H1 (cell line): Measurements from ENCODE around the gene PDLIM4. TPM values are rescaled to one million over a fixed set of nuclear protein-coding genes. Genes with fewer than 3 reads are reported as not detected.

Experiments used
- CTCF ChIA-PET: fragments of 300-600 bp; sonication (Branson Sonifier 250); formaldehyde crosslinking; loops from one replicate; lab custom pipeline; 2021; ENCODE audit not compliant: partially characterized antibody; lab: Charles Lee
- POLR2A ChIA-PET: fragments of 300-600 bp; sonication (Branson Sonifier 250); formaldehyde crosslinking; loops from one replicate; lab custom pipeline; 2021; ENCODE audit warnings: inconsistent platforms; ENCODE audit not compliant: partially characterized antibody; lab: Charles Lee
- DNase-seq, 2 experiments: peaks; one replicate each; pipeline versions ENCODE4 v3.0.0 to v3.0.0-alpha.2; 2010 to 2022; ENCODE audit warnings: low spot score in 2 of 2, low read depth in 1 of 2, mixed read lengths in 1 of 2
- FAIRE-seq: peaks from 2 replicates; lab custom pipeline; 2011; peaks lifted over from hg19 to GRCh38; lab: Jason Lieb, UNC
- H2AFZ ChIP-seq: 2 replicates; pipeline ENCODE4 v1.8.1; 2012; ENCODE audit warnings: low read length, inconsistent platforms
- H2AK5ac ChIP-seq: 2 replicates; pipeline ENCODE4 v1.6.1; 2013; ENCODE audit warnings: low read depth, low read length
- H2BK120ac ChIP-seq: replicated peaks from 2 replicates; pipeline ENCODE3; 2013; ENCODE audit warnings: low read depth, low read length, inconsistent platforms
- H2BK12ac ChIP-seq: 2 replicates; pipeline ENCODE4 v1.6.1; 2013; ENCODE audit warnings: low read depth, low read length
- H2BK15ac ChIP-seq: 2 replicates; pipeline ENCODE4 v1.6.1; 2013; ENCODE audit warnings: low read length
- H2BK20ac ChIP-seq: 2 replicates; pipeline ENCODE4 v1.6.1; 2013; ENCODE audit warnings: low read length
- H2BK5ac ChIP-seq: 2 replicates; pipeline ENCODE4 v1.6.1; 2013; ENCODE audit warnings: low read depth, low read length
- H3K14ac ChIP-seq: 2 replicates; pipeline ENCODE4 v1.6.1; 2013; ENCODE audit warnings: inconsistent platforms; ENCODE audit not compliant: insufficient read length
- H3K18ac ChIP-seq: 2 replicates; pipeline ENCODE4 v1.6.1; 2013; ENCODE audit warnings: low read length; ENCODE audit errors: extremely low read depth
- H3K23ac ChIP-seq: 2 replicates; pipeline ENCODE4 v1.6.1; 2013; ENCODE audit warnings: inconsistent platforms; ENCODE audit not compliant: insufficient read length
- H3K23me2 ChIP-seq: 2 replicates; pipeline ENCODE4 v1.6.1; 2013; ENCODE audit warnings: low read depth, low read length
- H3K27ac ChIP-seq: 2 replicates; pipeline ENCODE4 v1.6.1; 2011; ENCODE audit warnings: low read depth, low read length, inconsistent platforms
- H3K27me3 ChIP-seq, 4 experiments: replicated peaks in 1 of 4; 1 replicate in 1 of 4; 2 replicates in 3 of 4; pipeline versions ENCODE4 v1.6.1 to v1.8.1; 2011 to 2013; ENCODE audit warnings: low read length in 3 of 4, mild to moderate bottlenecking in 3 of 4, inconsistent platforms in 2 of 4, mixed read lengths in 2 of 4, moderate library complexity in 1 of 4; ENCODE audit not compliant: control insufficient read depth in 3 of 4, insufficient read depth in 3 of 4; ENCODE audit errors: extremely low read depth in 1 of 4
- H3K36me3 ChIP-seq, 4 experiments: 2 replicates each; pipeline versions ENCODE4 v1.6.1 to v1.8.1; 2011 to 2013; ENCODE audit warnings: mild to moderate bottlenecking in 4 of 4, low read length in 3 of 4, moderate library complexity in 2 of 4, control low read depth in 1 of 4, inconsistent platforms in 1 of 4; ENCODE audit not compliant: insufficient read depth in 4 of 4, control insufficient read depth in 2 of 4
- H3K4ac ChIP-seq: replicated peaks from 2 replicates; pipeline ENCODE3; 2013; ENCODE audit warnings: low read length, low read depth, mixed read lengths, inconsistent platforms; ENCODE audit not compliant: insufficient read length
- H3K4me1 ChIP-seq, 4 experiments: replicated peaks in 1 of 4; 1 replicate in 1 of 4; 2 replicates in 3 of 4; pipeline versions ENCODE4 v1.6.1 to v1.8.1; 2011 to 2013; ENCODE audit warnings: low read length in 3 of 4, inconsistent platforms in 2 of 4, mixed read lengths in 1 of 4; ENCODE audit not compliant: insufficient read depth in 4 of 4, control insufficient read depth in 3 of 4
- H3K4me2 ChIP-seq, 2 experiments: 2 replicates each; pipeline versions ENCODE4 v1.6.1 to v1.8.1; 2011 to 2013; ENCODE audit warnings: low read depth in 2 of 2, low read length in 2 of 2, control low read depth in 1 of 2, inconsistent platforms in 1 of 2, mild to moderate bottlenecking in 1 of 2; ENCODE audit not compliant: insufficient read depth in 1 of 2
- H3K4me3 ChIP-seq, 4 experiments: fragments of 200-600, 300-600 bp in 1 of 4; sonication (generic), shearing (Covaris generic), sonication (Bioruptor Twin) in 1 of 4; 2 replicates each; pipeline versions ENCODE4 v1.5.1 to v1.8.1; 2011 to 2016; ENCODE audit warnings: low read length in 4 of 4, low read depth in 3 of 4, control low read depth in 2 of 4, inconsistent platforms in 2 of 4, mild to moderate bottlenecking in 2 of 4, mixed read lengths in 1 of 4, moderate library complexity in 1 of 4; ENCODE audit not compliant: insufficient read depth in 2 of 4; ENCODE audit errors: extremely low read depth in 1 of 4
- H3K56ac ChIP-seq: replicated peaks from 2 replicates; pipeline ENCODE3; 2013; ENCODE audit warnings: low read depth, mild to moderate bottlenecking, mixed read lengths, low read length, inconsistent platforms; ENCODE audit not compliant: insufficient read length
- H3K79me1 ChIP-seq: 2 replicates; pipeline ENCODE4 v1.6.1; 2013; ENCODE audit warnings: low read depth, low read length, control low read depth
- H3K79me2 ChIP-seq, 2 experiments: 2 replicates each; pipeline versions ENCODE4 v1.6.1 to v1.8.1; 2012 to 2013; ENCODE audit warnings: low read length in 2 of 2, mild to moderate bottlenecking in 2 of 2, inconsistent platforms in 1 of 2; ENCODE audit not compliant: insufficient read depth in 2 of 2, control insufficient read depth in 1 of 2
- H3K9ac ChIP-seq, 4 experiments: replicated peaks in 1 of 4; 1 replicate in 1 of 4; 2 replicates in 3 of 4; pipeline versions ENCODE4 v1.6.1 to v1.8.1; 2011 to 2013; ENCODE audit warnings: low read depth in 3 of 4, low read length in 3 of 4, control low read depth in 2 of 4, mild to moderate bottlenecking in 2 of 4, moderate library complexity in 2 of 4, inconsistent platforms in 1 of 4; ENCODE audit errors: extremely low read depth in 1 of 4
- H3K9me3 ChIP-seq, 2 experiments: 2 replicates each; pipeline versions ENCODE4 v1.6.1 to v1.8.1; 2012 to 2013; ENCODE audit warnings: mild to moderate bottlenecking in 2 of 2, moderate library complexity in 2 of 2, control low read depth in 1 of 2, inconsistent platforms in 1 of 2, low read depth in 1 of 2, low read length in 1 of 2, mixed read lengths in 1 of 2; ENCODE audit not compliant: insufficient read depth in 2 of 2
- H4K20me1 ChIP-seq, 2 experiments: replicated peaks in 1 of 2; 2 replicates each; pipeline versions ENCODE3 to v1.8.1; 2011 to 2013; ENCODE audit warnings: inconsistent platforms in 2 of 2, low read length in 2 of 2, mild to moderate bottlenecking in 1 of 2; ENCODE audit not compliant: insufficient read depth in 2 of 2, control insufficient read depth in 1 of 2
- H4K5ac ChIP-seq: 2 replicates; pipeline ENCODE4 v1.6.1; 2013; ENCODE audit warnings: low read length, low read depth, mixed read lengths, inconsistent platforms; ENCODE audit not compliant: insufficient read length
- H4K8ac ChIP-seq: 2 replicates; pipeline ENCODE4 v1.8.0; 2013; ENCODE audit warnings: mild to moderate bottlenecking, moderate library complexity, low read length, inconsistent platforms; ENCODE audit not compliant: insufficient read depth; ENCODE audit errors: extremely low read depth
- H4K91ac ChIP-seq: replicated peaks from 2 replicates; pipeline ENCODE3; 2013; ENCODE audit warnings: low read length, mixed read lengths, inconsistent platforms; ENCODE audit not compliant: insufficient read length
- ATF3 ChIP-seq: IDR thresholded peaks from 2 replicates; pipeline ENCODE4 v1.6.1; 2011; ENCODE audit warnings: low read depth, mild to moderate bottlenecking, low read length; ENCODE audit not compliant: insufficient read depth
- E2F6 ChIP-seq: IDR thresholded peaks from 2 replicates; pipeline ENCODE4 v1.6.1; 2012; ENCODE audit warnings: inconsistent platforms
- GTF2F1 ChIP-seq: IDR thresholded peaks from 2 replicates; pipeline ENCODE4 v1.6.1; 2012; ENCODE audit warnings: low read depth, low read length, improper control_type of control experiment, borderline replicate concordance
- HDAC2 ChIP-seq, 2 experiments: fragments of 300-600 bp in 1 of 2; sonication (generic) in 1 of 2; IDR thresholded peaks; 2 replicates each; pipeline ENCODE4 v1.6.1; 2011 to 2012; ENCODE audit warnings: low read depth in 2 of 2, low read length in 2 of 2, mild to moderate bottlenecking in 2 of 2, moderate library complexity in 2 of 2, borderline replicate concordance in 1 of 2, inconsistent platforms in 1 of 2
- NANOG ChIP-seq: IDR thresholded peaks from 2 replicates; pipeline ENCODE4 v1.6.1; 2011; ENCODE audit warnings: low read length, low read depth, mild to moderate bottlenecking, inconsistent platforms; ENCODE audit not compliant: insufficient read depth, poor library complexity, severe bottlenecking
- NRF1 ChIP-seq: IDR thresholded peaks from 2 replicates; pipeline ENCODE4 v1.6.1; 2011; ENCODE audit warnings: mild to moderate bottlenecking, low read depth, low read length, improper control_type of control experiment
- PHF8 ChIP-seq: fragments of 200-600 bp; sonication (generic); conservative IDR thresholded peaks from 2 replicates; pipeline ENCODE4 v1.7.1; 2012; ENCODE audit warnings: low read depth, mild to moderate bottlenecking, inconsistent platforms, low read length, moderate library complexity
- RAD21 ChIP-seq, 2 experiments: IDR thresholded peaks in 1 of 2; conservative IDR thresholded peaks in 1 of 2; 2 replicates each; pipeline ENCODE4 v1.6.1; 2011; ENCODE audit warnings: low read depth in 2 of 2, low read length in 2 of 2, improper control_type of control experiment in 1 of 2, inconsistent platforms in 1 of 2, mild to moderate bottlenecking in 1 of 2, moderate library complexity in 1 of 2
- SRF ChIP-seq: IDR thresholded peaks from 2 replicates; pipeline ENCODE4 v1.6.1; 2011; ENCODE audit warnings: mild to moderate bottlenecking, low read depth, low read length, moderate library complexity
- ZNF274 ChIP-seq: IDR thresholded peaks from 2 replicates; pipeline ENCODE4 v1.7.0; 2012; ENCODE audit warnings: low read length, borderline replicate concordance; ENCODE audit errors: extremely low read depth
- WGBS, 2 experiments: shearing (Covaris generic) in 1 of 2; methylation state at CpG; one replicate each; pipeline versions ENCODE4 v1.1.6 to v1.1.7; 2013 to 2015; ENCODE audit warnings: low lambda C conversion rate in 2 of 2, mixed read lengths in 2 of 2, inconsistent platforms in 1 of 2, low coverage in 1 of 2, missing lambda C conversion rate in 1 of 2; ENCODE audit not compliant: insufficient replicate concordance in 2 of 2, insufficient coverage in 1 of 2, insufficient read length in 1 of 2; ENCODE audit errors: extremely low coverage in 1 of 2, missing lambda C conversion rate in 1 of 2; 5-methylcytosine and 5-hydroxymethylcytosine counted together
- polyA plus RNA-seq, 7 experiments: library from polyadenylated mRNA; depleted of rRNA in 3 of 7; stranded (reverse) in 5 of 7; unstranded in 2 of 7; fragments of >200 nt in 5 of 7; fragments of 200-250 nt in 2 of 7; gene quantifications; 1 replicate in 5 of 7; 2 replicates in 1 of 7; 4 replicates in 1 of 7; pipeline versions ENCODE4 v1.2.1 to v1.2.3, GENCODE V29; 2011 to 2013; ENCODE audit warnings: missing spikeins in 2 of 7, mixed read lengths in 2 of 7
- total RNA-seq: library from RNA; stranded (reverse); fragmentation: NEBNext Ultra II Directional; extraction: Animal tissue kit (Norgen Biotek cat#: 25700); gene quantifications from 2 replicates; pipeline ENCODE4 v1.2.1, GENCODE V29; 2021
- TF ChIP-seq, protein P1 (sequence below): IDR thresholded peaks from 2 replicates; pipeline ENCODE4 v1.6.1; 2012; ENCODE audit warnings: inconsistent platforms

Gene PDLIM4
- total and polyA plus RNA-seq, 2 of the 8 experiments (the other 6 are each of a cell fraction or from before 2014, with no cell fraction given), result 10.7 to 29.1 TPM

- Histone ChIP-seq H3K9me3 (no peaks in the 10 kb centered on the region), H4K20me1 (no peaks in the 10 kb centered on the region), H3K79me1 (no peaks in the 10 kb centered on the region), H2BK120ac (no peak overlapping the region), H3K27ac (no peak overlapping the region), H3K9ac (no peak overlapping the region), H2BK15ac (no peak overlapping the region), H3K4ac (no peak overlapping the region), H4K8ac (no peak overlapping the region), H3K27me3 (no peaks in the 10 kb centered on the region), H3K4me3 (no peak overlapping the region), H3K36me3 (no peaks in the 10 kb centered on the region), H2BK12ac (no peak overlapping the region), H3K18ac (no peak overlapping the region), H4K91ac (no peak overlapping the region), H2BK5ac (no peak overlapping the region), H2AFZ (no peak overlapping the region), H3K23me2 (no peaks in the 10 kb centered on the region), H3K79me2 (no peaks in the 10 kb centered on the region), H3K56ac (no peak overlapping the region), H3K14ac (no peak overlapping the region), H3K4me1 (peaks cover 0 to 2% (median 0%) of the 10 kb centered on the region in 4 experiments; a peak in 1 of 7 replicates), H3K23ac (no peak overlapping the region), H3K4me2 (no peak overlapping the region), H2AK5ac (no peak overlapping the region), H2BK20ac (no peak overlapping the region), H4K5ac (no peak overlapping the region)
- CTCF ChIA-PET, result interaction anchor here (1.6 to 1.9 kb wide), 2 partner anchors 20 to 239 kb away, joined by 7 to 8 read pairs; no protein-coding TSS in a partner anchor
- DNase-seq (no peak), FAIRE-seq (no peak)
- 93% methylated on average over 3 of the region's 3 CpGs; no CpG with 5 or more reads in 1 of the 2 experiments for WGBS, 2 experiments
- POLR2A ChIA-PET, result interaction anchor here (0.9 to 1.1 kb wide), 3 partner anchors 9 to 52 kb away, joined by 3 read pairs; partner anchors contain the start of gene SLC22A4
- TF ChIP-seq SRF, result no peak
- TF ChIP-seq ATF3, result no peak
- no peak for TF ChIP-seq RAD21 (IDR thresholded peaks at IDR 0.05 in 1 of 2, conservative IDR thresholded peaks at IDR 0.05 in 1 of 2; ENCODE audit: low read depth in 2 of 2, low read length in 2 of 2)
- TF ChIP-seq E2F6, result no peak
- TF ChIP-seq GTF2F1, result no peak
- TF ChIP-seq ZNF274, result no peak
- no peak for TF ChIP-seq NRF1
- TF ChIP-seq PHF8, result no peak
- TF ChIP-seq, protein P1, sequence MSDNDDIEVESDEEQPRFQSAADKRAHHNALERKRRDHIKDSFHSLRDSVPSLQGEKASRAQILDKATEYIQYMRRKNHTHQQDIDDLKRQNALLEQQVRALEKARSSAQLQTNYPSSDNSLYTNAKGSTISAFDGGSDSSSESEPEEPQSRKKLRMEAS, result no peak
- no peak for TF ChIP-seq HDAC2 (IDR thresholded peaks at IDR 0.05; ENCODE audit: borderline replicate concordance in 1 of 2, low read depth in 2 of 2, low read length in 2 of 2)
- no peak for TF ChIP-seq NANOG
Measured at GRCh38 chr5:132302413-132302812, 44.9 kb downstream of the PDLIM4 start.
